ENCODE results near the gene LCE1C. TPM values are rescaled to one million over a fixed set of nuclear protein-coding genes. Genes with fewer than 3 reads are reported as not detected.

Gene LCE1C
- not detected for total RNA-seq

GRCh38 chr1:152806576-152806975 lies at the start of gene LCE1C:
Gene LCE1C (minus strand): TSS chr1:152806651. CDS start chr1:152805478, 1,173 bp downstream.
- Mint-ChIP-seq H3K4me3 (no peak within 1 kb of the TSS), H3K4me1 (ENCODE audit: low read depth) (no peaks in the 10 kb centered on the region), H3K36me3 (ENCODE audit: low read depth) (no peaks in the 10 kb centered on the region), H3K9me3 (ENCODE audit: insufficient read depth) (no peaks in the 10 kb centered on the region), H3K27me3 (ENCODE audit: low read depth) (peaks cover 2% of the 10 kb centered on the region), H3K27ac (no peak within 1 kb of the TSS)
- DNase-seq (no peak), ATAC-seq (no peak)
- CTCF ChIA-PET: no interaction called here
- POLR2A ChIA-PET: no interaction called here

- H3K36me3 Mint-ChIP-seq (ENCODE audit: low read depth): no peaks in the 10 kb centered on the region
- H3K9me3 Mint-ChIP-seq (ENCODE audit: insufficient read depth): no peaks in the 10 kb centered on the region
- CTCF ChIA-PET: interaction anchor here (1.3 kb wide), 1 partner anchor 14 kb away, joined by 7 read pairs; no protein-coding TSS in a partner anchor
- peaks cover 3% of the 10 kb centered on the region for H3K27me3 Mint-ChIP-seq (ENCODE audit: low read depth)
- no peak overlapping the region for H3K4me3 Mint-ChIP-seq
- H3K27ac Mint-ChIP-seq: no peak overlapping the region
- no peak for ATAC-seq
- DNase-seq: no peak
- no peaks in the 10 kb centered on the region for H3K4me1 Mint-ChIP-seq (ENCODE audit: low read depth)
- POLR2A ChIA-PET: no interaction called here
Measured at GRCh38 chr1:152855661-152856060, 49.2 kb upstream of the LCE1C start.

GRCh38 chr1:152842556-152842955 lies 36.1 kb upstream of the LCE1C start, which contains the start of gene LCE6A:
Gene LCE6A (plus strand): TSS chr1:152842856. CDS start chr1:152843521, 665 bp downstream.
- Mint-ChIP-seq H3K4me1 (ENCODE audit: low read depth) (no peaks in the 10 kb centered on the region), H3K27me3 (ENCODE audit: low read depth) (peaks cover 4% of the 10 kb centered on the region), H3K27ac (no peak within 1 kb of the TSS), H3K4me3 (no peak within 1 kb of the TSS), H3K9me3 (ENCODE audit: insufficient read depth) (no peaks in the 10 kb centered on the region), H3K36me3 (ENCODE audit: low read depth) (no peaks in the 10 kb centered on the region)
- ATAC-seq (no peak), DNase-seq (no peak)
- POLR2A ChIA-PET: no interaction called here
- CTCF ChIA-PET: no interaction called here

- CTCF ChIA-PET: no interaction called here
- no peaks in the 10 kb centered on the region for H3K4me1 Mint-ChIP-seq (ENCODE audit: low read depth)
- no peak for DNase-seq
- H3K27me3 Mint-ChIP-seq (ENCODE audit: low read depth): peaks cover 2% of the 10 kb centered on the region
- H3K4me3 Mint-ChIP-seq: no peak overlapping the region
- H3K27ac Mint-ChIP-seq: no peak overlapping the region
- POLR2A ChIA-PET: no interaction called here
- H3K36me3 Mint-ChIP-seq (ENCODE audit: low read depth): no peaks in the 10 kb centered on the region
- H3K9me3 Mint-ChIP-seq (ENCODE audit: insufficient read depth): no peaks in the 10 kb centered on the region
- ATAC-seq: no peak
Measured at GRCh38 chr1:152836870-152837269, 30.4 kb upstream of the LCE1C start.

GRCh38 chr1:152827173-152827572 lies 20.7 kb upstream of the LCE1C start, which contains the start of gene LCE1A:
Gene LCE1A (plus strand): TSS chr1:152827473. CDS start chr1:152827473, 0 bp downstream.
- DNase-seq (no peak), ATAC-seq (no peak)
- ChIA-PET POLR2A (no interaction called here), CTCF (no interaction called here)
- Mint-ChIP-seq H3K4me1 (ENCODE audit: low read depth) (no peaks in the 10 kb centered on the region), H3K36me3 (ENCODE audit: low read depth) (no peaks in the 10 kb centered on the region), H3K27me3 (ENCODE audit: low read depth) (peaks cover 8% of the 10 kb centered on the region), H3K9me3 (ENCODE audit: insufficient read depth) (no peaks in the 10 kb centered on the region), H3K4me3 (no peak within 1 kb of the TSS), H3K27ac (no peak within 1 kb of the TSS)

GRCh38 chr1:152824964-152825363 lies 18.5 kb upstream of the LCE1C start:
- POLR2A ChIA-PET: no interaction called here
- Mint-ChIP-seq H3K4me1 (ENCODE audit: low read depth) (no peaks in the 10 kb centered on the region), H3K4me3 (no peak overlapping the region), H3K27me3 (ENCODE audit: low read depth) (peaks cover 8% of the 10 kb centered on the region), H3K27ac (no peak overlapping the region), H3K36me3 (ENCODE audit: low read depth) (no peaks in the 10 kb centered on the region), H3K9me3 (ENCODE audit: insufficient read depth) (no peaks in the 10 kb centered on the region)
- CTCF ChIA-PET: no interaction called here
- no peak for DNase-seq
- ATAC-seq: no peak

- Mint-ChIP-seq H3K4me3 (no peak overlapping the region), H3K27me3 (ENCODE audit: low read depth) (peaks cover 8% of the 10 kb centered on the region), H3K9me3 (ENCODE audit: insufficient read depth) (no peaks in the 10 kb centered on the region), H3K27ac (no peak overlapping the region), H3K4me1 (ENCODE audit: low read depth) (no peaks in the 10 kb centered on the region), H3K36me3 (ENCODE audit: low read depth) (no peaks in the 10 kb centered on the region)
- POLR2A ChIA-PET: no interaction called here
- CTCF ChIA-PET: no interaction called here
- DNase-seq (no peak), ATAC-seq (no peak)
Measured at GRCh38 chr1:152823294-152823693, 16.8 kb upstream of the LCE1C start.

- no peak overlapping the region for H3K4me3 Mint-ChIP-seq
- no peaks in the 10 kb centered on the region for H3K27me3 Mint-ChIP-seq (ENCODE audit: low read depth)
- no peaks in the 10 kb centered on the region for H3K9me3 Mint-ChIP-seq (ENCODE audit: insufficient read depth)
- no peaks in the 10 kb centered on the region for H3K4me1 Mint-ChIP-seq (ENCODE audit: low read depth)
- ChIA-PET CTCF (no interaction called here), POLR2A (no interaction called here)
- ATAC-seq: no peak
- no peak for DNase-seq
- H3K27ac Mint-ChIP-seq: no peak overlapping the region
- no peaks in the 10 kb centered on the region for H3K36me3 Mint-ChIP-seq (ENCODE audit: low read depth)
Measured at GRCh38 chr1:152817309-152817708, 10.9 kb upstream of the LCE1C start.

- ChIA-PET POLR2A (no interaction called here), CTCF (no interaction called here)
- no peaks in the 10 kb centered on the region for H3K9me3 Mint-ChIP-seq (ENCODE audit: insufficient read depth)
- H3K27ac Mint-ChIP-seq: no peak within 1 kb of the TSS
- H3K4me3 Mint-ChIP-seq: no peak within 1 kb of the TSS
- peaks cover 2% of the 10 kb centered on the region for H3K27me3 Mint-ChIP-seq (ENCODE audit: low read depth)
- H3K4me1 Mint-ChIP-seq (ENCODE audit: low read depth): no peaks in the 10 kb centered on the region
- H3K36me3 Mint-ChIP-seq (ENCODE audit: low read depth): no peaks in the 10 kb centered on the region
- ATAC-seq (no peak), DNase-seq (no peak)
Measured at GRCh38 chr1:152811671-152812070, 5.2 kb upstream of the LCE1C start, which contains the start of gene LCE1B. Gene LCE1B (plus strand): TSS chr1:152811971. CDS start chr1:152812447, 476 bp downstream.

- ATAC-seq: no peak
- Mint-ChIP-seq H3K9me3 (ENCODE audit: insufficient read depth) (no peaks in the 10 kb centered on the region), H3K4me1 (ENCODE audit: low read depth) (no peaks in the 10 kb centered on the region), H3K4me3 (no peak overlapping the region), H3K36me3 (ENCODE audit: low read depth) (no peaks in the 10 kb centered on the region), H3K27me3 (ENCODE audit: low read depth) (peaks cover 2% of the 10 kb centered on the region), H3K27ac (no peak overlapping the region)
- CTCF ChIA-PET: no interaction called here
- POLR2A ChIA-PET: no interaction called here
- no peak for DNase-seq
Measured at GRCh38 chr1:152811050-152811449, 4.6 kb upstream of the LCE1C start.

- H3K36me3 Mint-ChIP-seq (ENCODE audit: low read depth): no peaks in the 10 kb centered on the region
- no peaks in the 10 kb centered on the region for H3K4me1 Mint-ChIP-seq (ENCODE audit: low read depth)
- no peaks in the 10 kb centered on the region for H3K9me3 Mint-ChIP-seq (ENCODE audit: insufficient read depth)
- no peak overlapping the region for H3K27ac Mint-ChIP-seq
- ChIA-PET POLR2A (no interaction called here), CTCF (no interaction called here)
- no peak overlapping the region for H3K4me3 Mint-ChIP-seq
- no peak for ATAC-seq
- peaks cover 2% of the 10 kb centered on the region for H3K27me3 Mint-ChIP-seq (ENCODE audit: low read depth)
- DNase-seq: no peak
Measured at GRCh38 chr1:152801333-152801732, 5.1 kb downstream of the LCE1C start.

- Mint-ChIP-seq H3K9me3 (ENCODE audit: insufficient read depth) (no peaks in the 10 kb centered on the region), H3K4me1 (ENCODE audit: low read depth) (no peaks in the 10 kb centered on the region), H3K27me3 (ENCODE audit: low read depth) (peaks cover 2% of the 10 kb centered on the region), H3K36me3 (ENCODE audit: low read depth) (no peaks in the 10 kb centered on the region), H3K4me3 (no peak within 1 kb of the TSS), H3K27ac (no peak within 1 kb of the TSS)
- DNase-seq: no peak
- CTCF ChIA-PET: no interaction called here
- POLR2A ChIA-PET: no interaction called here
- no peak for ATAC-seq
Measured at GRCh38 chr1:152796421-152796820, 10.0 kb downstream of the LCE1C start, which contains the start of gene LCE1D. Gene LCE1D (plus strand): TSS chr1:152796721. CDS start chr1:152797795, 1,074 bp downstream.

GRCh38 chr1:152795686-152796085 lies 10.8 kb downstream of the LCE1C start:
- CTCF ChIA-PET: no interaction called here
- Mint-ChIP-seq H3K36me3 (ENCODE audit: low read depth) (no peaks in the 10 kb centered on the region), H3K9me3 (ENCODE audit: insufficient read depth) (no peaks in the 10 kb centered on the region), H3K4me1 (ENCODE audit: low read depth) (no peaks in the 10 kb centered on the region), H3K27ac (no peak overlapping the region), H3K27me3 (ENCODE audit: low read depth) (peaks cover 2% of the 10 kb centered on the region), H3K4me3 (no peak overlapping the region)
- POLR2A ChIA-PET: no interaction called here
- no peak for ATAC-seq
- DNase-seq: no peak

Data from activated CD8-positive, alpha-beta T cell treated with anti-CD3 and anti-CD28 coated beads, Interleukin-2, amount 10 ng/mL, durations not matched to agents 7 days and 5 days (primary cell).